ENCODE results near the gene SYNM.

DNA sequence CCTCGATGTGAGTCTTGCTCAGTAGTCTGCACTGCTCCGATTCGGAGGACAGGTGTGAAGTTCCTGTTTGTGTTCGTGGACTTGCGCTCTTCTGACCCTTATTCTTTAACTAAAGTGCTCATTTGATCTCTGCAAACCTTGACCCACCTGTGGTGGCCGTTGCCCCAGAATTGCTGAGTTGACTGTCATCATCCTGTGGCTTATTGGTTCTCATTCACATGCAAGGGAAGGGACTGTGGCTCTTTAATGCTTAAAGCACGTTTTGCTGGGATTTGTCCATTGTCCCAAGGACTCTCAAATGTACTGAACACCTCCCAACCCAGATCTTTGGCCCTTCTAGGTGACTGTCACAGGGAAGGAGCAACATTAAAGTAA, 13.4 kb downstream of the SYNM start:
- TF ChIP-seq, protein P1, sequence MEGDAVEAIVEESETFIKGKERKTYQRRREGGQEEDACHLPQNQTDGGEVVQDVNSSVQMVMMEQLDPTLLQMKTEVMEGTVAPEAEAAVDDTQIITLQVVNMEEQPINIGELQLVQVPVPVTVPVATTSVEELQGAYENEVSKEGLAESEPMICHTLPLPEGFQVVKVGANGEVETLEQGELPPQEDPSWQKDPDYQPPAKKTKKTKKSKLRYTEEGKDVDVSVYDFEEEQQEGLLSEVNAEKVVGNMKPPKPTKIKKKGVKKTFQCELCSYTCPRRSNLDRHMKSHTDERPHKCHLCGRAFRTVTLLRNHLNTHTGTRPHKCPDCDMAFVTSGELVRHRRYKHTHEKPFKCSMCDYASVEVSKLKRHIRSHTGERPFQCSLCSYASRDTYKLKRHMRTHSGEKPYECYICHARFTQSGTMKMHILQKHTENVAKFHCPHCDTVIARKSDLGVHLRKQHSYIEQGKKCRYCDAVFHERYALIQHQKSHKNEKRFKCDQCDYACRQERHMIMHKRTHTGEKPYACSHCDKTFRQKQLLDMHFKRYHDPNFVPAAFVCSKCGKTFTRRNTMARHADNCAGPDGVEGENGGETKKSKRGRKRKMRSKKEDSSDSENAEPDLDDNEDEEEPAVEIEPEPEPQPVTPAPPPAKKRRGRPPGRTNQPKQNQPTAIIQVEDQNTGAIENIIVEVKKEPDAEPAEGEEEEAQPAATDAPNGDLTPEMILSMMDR (IDR thresholded peaks at IDR 0.05): no peak
- TF ChIP-seq POLR2AphosphoS5 (IDR thresholded peaks at IDR 0.05): peak in 1 of 4 donors; percentile 47
